UCSD-AML1 (cell line): Measurements from ENCODE around the gene ASCC2.
"Not testable (repeated sequence)": the region's sequence is repeated elsewhere in the genome, so short reads cannot be mapped to it uniquely, and the experiment has no call there.

Experiments
- DNase-seq: peaks from one replicate; lab custom pipeline; 2025; ENCODE audit not compliant: unreplicated experiment; lab: John Stamatoyannopoulos, UW

The ASCC2 gene, protein sequence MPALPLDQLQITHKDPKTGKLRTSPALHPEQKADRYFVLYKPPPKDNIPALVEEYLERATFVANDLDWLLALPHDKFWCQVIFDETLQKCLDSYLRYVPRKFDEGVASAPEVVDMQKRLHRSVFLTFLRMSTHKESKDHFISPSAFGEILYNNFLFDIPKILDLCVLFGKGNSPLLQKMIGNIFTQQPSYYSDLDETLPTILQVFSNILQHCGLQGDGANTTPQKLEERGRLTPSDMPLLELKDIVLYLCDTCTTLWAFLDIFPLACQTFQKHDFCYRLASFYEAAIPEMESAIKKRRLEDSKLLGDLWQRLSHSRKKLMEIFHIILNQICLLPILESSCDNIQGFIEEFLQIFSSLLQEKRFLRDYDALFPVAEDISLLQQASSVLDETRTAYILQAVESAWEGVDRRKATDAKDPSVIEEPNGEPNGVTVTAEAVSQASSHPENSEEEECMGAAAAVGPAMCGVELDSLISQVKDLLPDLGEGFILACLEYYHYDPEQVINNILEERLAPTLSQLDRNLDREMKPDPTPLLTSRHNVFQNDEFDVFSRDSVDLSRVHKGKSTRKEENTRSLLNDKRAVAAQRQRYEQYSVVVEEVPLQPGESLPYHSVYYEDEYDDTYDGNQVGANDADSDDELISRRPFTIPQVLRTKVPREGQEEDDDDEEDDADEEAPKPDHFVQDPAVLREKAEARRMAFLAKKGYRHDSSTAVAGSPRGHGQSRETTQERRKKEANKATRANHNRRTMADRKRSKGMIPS

DNA sequence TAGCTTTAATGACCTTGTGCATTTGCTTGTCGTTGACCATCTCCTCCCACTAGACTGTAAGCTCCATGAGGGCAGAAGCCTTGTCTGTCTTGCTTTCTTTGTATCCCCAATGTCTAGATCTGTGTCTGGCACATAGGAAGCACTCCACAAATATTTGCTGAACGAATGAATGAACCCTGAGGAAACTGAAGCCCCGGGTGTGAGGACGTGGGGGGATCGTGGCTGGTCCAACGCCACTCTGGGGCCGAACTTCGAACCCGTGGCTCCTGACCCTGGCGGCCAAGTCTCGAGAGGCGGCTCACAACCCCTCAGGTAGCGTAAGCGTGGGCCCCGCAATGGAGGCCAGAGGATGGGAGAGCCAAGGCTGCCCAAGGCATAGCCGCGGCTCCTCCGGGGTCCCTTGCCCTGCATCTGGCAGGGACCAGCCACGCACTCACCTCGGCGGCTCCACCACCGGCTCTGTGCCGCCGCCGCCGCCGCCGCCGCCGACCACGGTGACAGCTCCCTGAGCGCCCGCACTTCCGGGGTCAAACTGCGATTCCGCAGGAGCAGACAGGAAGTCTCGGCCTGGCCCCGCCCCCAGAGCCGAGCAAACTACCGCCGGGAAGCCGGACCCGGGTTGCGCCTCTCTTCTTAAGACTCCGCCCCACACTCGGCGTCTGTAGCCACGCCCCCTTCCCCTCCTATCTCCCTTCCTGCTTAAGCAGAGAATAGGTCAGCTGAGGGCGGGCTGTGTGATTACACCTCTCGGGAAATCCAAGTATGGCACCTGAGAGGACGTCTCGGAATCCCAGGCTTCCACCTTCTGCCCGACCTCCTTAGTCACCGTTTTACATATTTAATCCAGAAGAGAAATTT, at the start of gene ASCC2:
Gene ASCC2 (minus strand): TSS at position 534 of the 858 bp plus-strand sequence. CDS start 5,949 bp downstream, outside the sequence.
- DNase-seq, result peak; percentile 99

GRCh38 chr22:29887358-29887757, 49.3 kb upstream of the ASCC2 start:
- DNase-seq, result no peak

DNA sequence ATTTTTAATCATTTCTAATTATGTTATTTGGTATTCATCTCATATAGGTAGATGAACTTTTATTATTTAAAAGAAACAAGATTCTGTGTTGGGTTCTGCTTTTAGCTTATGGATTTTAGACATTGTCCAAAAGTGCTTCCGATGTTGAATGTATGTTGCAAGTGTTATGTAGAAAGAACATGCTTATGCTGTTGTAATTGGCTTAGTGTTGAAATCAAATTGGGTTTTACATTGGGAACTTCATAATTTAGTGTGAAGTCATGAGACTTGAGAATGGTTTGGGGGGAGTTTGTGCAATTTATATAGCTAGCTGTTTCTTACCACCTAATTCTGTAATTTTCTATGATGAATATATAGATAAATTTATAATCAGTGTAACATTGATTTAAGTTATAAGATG, 48.5 kb upstream of the ASCC2 start:
- DNase-seq, result no peak

GRCh38 chr22:29885610-29886009, 47.5 kb upstream of the ASCC2 start:
- DNase-seq, result no peak

DNA sequence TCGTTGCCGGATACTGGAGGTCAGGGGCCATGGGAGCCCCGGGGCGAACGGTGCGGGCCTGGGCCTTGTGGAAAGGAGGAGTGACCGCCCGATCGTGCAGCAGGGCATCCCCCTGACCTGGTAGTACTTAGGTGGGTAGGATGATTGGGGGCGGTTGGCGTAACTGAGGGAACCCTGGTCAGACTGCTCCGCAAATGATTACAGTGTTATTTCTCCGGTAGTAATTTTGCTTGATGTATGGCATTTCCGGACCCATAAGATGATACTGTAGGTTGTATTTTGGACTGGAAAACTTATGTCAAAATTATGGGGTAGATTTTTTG, 45.7 kb upstream of the ASCC2 start:
- DNase-seq, result no peak

DNA sequence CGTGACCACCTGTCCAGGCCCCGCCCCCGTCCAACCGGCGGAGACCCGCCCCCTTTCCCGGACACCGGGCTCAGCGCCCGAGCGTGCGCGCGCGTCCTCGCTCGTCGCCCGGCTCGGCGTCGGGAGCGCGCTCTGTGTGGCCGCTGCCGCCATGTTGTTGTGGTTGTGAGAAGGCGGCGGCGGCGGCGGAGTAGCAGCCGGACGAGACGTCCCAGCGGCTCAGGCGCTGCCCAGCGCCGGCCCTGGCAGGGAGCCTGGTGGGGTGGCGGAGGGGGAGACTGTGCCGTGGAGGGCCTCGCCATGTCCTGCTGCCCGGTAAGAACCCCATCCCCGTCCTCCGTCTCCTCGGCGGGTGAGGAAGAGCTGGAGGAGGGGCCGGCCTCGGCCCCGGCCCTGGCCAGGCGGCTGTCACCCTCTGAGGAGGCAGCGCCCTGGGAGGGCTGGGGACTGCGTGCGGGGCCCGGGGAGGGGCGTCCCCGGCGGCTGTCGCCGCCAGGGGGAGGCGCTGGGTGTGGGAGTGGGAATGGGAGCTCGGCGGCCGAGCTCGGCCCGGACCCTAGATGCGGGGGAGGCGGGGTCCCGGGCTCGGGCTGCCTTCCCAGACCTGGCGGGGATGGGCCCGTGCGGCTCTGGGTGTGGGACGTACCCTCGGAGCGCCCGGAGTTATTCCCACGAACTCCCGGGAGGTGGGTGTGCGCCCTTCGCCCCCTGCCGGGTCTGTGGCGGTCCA, 45.1 kb upstream of the ASCC2 start, which contains the start of gene MTMR3:
Gene MTMR3 (plus strand): TSS at position 130 of the 730 bp plus-strand sequence. CDS start 87,886 bp downstream, outside the sequence.
- peak; percentile 95 for DNase-seq

GRCh38 chr22:29882716-29883044, 44.6 kb upstream of the ASCC2 start:
- DNase-seq, result no peak

DNA sequence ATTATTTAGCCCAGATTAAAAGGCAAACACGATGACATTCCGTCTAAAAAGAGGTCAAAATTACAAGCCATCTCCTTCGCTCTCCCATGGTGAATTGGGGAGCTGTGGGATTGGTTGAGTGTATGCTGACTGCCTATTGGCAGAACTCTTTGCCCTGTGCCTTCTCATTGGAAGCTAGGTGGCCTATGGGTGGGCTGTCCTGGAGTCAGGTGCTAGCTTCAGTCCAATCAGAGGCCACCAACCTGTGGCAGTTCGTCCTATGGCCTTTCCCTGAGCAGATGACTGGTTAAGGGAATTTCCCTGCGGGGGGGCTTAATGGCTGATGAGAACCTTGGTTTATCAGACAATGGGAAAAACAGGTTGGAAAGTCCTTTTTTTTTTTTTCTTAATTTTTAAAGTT, 41.7 kb upstream of the ASCC2 start:
- DNase-seq, result no peak

GRCh38 chr22:29877620-29878019, 39.5 kb upstream of the ASCC2 start:
- DNase-seq, result no peak

GRCh38 chr22:29873943-29874342, 35.9 kb upstream of the ASCC2 start:
- DNase-seq, result no peak

GRCh38 chr22:29872989-29873388, 34.9 kb upstream of the ASCC2 start:
- no peak for DNase-seq

DNA sequence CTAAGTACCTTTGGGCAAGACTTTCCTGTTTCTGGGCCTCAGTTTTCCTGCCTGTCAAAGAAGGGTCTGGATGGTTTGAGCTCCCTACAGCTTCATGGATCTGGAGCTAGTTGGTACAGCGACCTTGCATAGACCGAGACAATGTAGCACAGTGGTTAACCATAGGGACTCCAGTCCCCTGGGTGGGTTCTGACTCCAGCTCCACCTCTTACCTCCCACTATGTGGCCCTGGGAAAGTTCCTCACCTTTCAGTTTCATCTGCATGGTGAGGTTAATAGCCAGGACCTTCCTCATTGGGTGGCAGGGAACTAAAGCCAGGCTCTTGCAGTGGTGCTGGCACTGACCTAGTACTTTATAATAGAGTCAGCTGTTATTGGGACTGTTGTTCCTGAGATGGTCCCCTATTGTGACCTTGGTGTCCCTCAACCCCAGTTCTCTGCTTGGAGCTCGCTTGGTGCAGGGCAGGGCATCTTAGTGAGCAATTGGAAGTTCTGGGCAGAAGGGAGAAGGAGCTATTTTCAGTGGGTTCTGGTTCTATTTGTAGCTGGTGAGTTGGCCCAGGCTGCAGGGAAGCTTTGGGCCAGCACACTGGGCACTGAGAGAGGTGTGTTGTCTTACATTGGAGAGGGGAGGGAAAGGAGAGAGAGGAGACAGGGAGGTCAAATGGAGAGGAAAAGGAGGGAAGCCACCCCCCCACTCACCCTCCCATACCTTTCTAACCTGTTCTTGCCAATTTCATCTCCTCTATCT, 34.2 kb upstream of the ASCC2 start:
- DNase-seq, result no peak

DNA sequence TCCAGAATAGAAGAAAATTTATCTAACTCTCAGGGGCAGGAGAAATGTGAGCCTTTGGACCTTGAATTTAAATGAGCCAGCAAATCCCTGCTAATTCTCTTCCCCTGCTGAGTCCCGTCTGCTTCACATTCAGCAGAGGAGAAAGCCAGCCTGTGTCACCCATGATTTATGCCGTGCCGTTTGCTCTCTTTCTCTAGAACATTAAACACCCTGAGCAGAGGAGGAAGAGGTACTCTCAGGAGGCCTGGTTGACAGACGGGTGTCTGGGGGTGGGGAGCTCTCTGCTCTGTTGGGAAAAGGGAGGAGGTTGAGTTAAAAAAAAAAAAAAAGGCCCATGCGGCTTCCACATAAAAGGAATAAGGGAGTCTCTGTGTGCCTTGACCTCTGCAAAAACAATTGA, 33.6 kb upstream of the ASCC2 start:
- DNase-seq, result no peak

DNA sequence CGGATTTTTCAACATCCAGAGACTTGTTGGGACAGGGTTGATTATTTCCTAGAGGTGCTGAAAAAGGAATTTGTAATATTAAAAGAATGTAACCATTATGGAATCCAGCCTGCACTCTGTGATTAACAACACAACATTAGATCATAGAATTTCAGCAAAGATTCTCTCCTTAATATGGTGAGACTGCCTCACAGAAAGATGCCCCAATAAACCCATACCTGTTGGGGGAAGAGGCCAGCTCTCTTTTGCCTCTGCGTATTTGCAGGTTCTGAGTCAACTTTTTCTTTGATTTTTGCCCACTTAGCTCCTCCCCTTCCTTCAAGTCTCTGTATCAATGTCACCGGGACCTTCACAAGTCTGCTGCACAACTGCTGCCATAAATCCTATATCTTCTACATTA, 32.5 kb upstream of the ASCC2 start:
- no peak for DNase-seq

DNA sequence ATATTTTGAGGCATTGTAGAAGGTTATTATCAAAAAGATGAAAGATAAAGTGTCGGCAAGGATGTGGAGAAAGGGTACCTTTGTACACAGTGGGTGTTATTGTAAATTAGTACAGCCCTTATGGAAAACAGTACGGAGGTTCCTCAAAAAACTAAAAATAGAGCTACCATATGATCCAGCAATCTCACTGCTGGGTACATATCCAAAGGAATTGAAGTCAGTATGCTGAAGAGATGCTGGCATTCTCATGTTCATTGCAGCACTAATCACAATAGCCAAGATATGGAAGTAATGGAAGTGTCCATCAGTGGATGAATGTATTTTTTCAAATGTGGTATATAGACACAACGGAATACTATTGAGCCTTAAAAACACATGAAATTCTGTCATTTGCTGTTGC, 29.8 kb upstream of the ASCC2 start:
- no peak for DNase-seq

DNA sequence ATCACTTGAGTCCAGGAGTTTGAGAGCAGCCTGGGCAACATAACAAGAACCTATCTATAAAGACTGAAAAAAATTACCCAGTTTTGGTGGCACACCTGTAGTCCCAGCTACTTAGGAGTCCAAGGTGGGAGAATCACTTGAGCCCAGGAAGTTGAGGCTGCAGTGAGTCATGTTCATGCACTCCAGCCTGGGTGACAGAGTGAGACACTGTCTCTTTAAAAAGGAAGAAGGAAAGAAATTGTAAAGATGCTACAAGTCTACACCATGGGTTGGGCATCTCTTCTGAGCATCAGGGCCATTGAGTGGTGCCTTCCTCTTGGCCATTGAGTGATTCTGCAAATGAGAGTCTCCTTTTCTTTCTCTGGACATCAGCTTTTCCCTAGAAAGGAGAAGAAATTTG, 29.2 kb upstream of the ASCC2 start:
- DNase-seq, result no peak

GRCh38 chr22:29865572-29865971, 27.5 kb upstream of the ASCC2 start:
- DNase-seq, result not testable (repeated sequence)

GRCh38 chr22:29861672-29862297, 23.7 kb upstream of the ASCC2 start:
- DNase-seq, result no peak

DNA sequence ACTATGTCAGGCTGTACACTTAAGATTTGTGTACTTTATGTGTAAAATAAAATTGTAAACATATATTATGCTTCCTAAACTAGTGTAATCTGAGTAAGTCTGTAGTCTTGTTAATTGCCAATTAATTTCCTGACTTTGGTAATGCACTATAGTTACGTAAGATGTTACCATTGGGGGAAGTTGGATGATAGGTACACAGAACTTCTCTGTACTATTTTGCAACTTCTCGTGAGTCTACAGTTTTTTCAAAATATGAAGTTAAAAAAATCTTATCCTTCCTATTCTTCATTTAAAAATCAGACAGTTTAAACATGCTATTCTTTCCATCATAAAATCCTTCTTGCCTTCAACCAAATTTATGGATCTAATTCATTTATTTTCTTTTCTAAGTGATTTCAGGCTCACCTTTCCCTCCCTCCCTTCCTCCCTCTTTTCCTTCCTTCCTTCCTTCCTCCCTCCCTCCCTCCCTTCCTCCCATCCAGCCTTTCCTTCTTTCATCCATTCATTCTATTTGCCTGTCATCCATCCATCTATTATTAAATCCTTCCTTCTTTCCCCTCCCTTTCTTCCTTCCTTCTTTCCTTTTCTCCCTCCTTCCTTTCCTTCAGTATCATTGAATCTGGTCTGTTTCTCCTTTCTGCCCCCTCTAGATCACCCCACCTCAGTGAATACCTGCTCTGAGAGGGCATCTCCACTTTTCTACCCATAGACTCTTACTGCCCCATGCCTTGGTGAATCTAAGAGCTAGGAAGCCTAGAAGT, 22.1 kb upstream of the ASCC2 start:
- DNase-seq, result no peak
